Measurements from ENCODE around the gene RSAD2. TPM values are rescaled to one million over a fixed set of nuclear protein-coding genes. Genes with fewer than 3 reads are reported as not detected.

RSAD2 gene
- total and polyA plus RNA-seq, 7 donors, result 0.95 to 3.1 (median 2.3) TPM

DNA sequence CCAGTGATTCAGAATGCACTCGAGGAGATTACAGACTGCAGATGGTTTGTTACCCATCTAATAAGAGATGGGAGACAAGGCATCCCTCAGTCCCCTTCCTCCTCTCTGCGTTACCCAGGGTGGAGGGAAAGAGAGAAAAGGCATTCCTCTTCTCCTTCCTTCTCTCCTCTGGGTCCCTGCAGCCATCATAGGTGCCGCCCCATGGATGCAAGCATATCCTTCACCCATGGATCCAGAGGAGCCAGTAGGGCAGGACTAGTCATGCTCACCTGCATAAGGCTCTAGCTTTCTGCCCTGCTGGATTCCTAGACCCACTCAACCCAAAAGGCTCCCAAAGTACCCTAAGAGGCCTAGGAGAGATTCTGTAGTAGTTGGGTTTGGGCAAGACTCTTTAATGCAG, 32.3 kb upstream of the RSAD2 start:
- TF ChIP-seq, protein P1, sequence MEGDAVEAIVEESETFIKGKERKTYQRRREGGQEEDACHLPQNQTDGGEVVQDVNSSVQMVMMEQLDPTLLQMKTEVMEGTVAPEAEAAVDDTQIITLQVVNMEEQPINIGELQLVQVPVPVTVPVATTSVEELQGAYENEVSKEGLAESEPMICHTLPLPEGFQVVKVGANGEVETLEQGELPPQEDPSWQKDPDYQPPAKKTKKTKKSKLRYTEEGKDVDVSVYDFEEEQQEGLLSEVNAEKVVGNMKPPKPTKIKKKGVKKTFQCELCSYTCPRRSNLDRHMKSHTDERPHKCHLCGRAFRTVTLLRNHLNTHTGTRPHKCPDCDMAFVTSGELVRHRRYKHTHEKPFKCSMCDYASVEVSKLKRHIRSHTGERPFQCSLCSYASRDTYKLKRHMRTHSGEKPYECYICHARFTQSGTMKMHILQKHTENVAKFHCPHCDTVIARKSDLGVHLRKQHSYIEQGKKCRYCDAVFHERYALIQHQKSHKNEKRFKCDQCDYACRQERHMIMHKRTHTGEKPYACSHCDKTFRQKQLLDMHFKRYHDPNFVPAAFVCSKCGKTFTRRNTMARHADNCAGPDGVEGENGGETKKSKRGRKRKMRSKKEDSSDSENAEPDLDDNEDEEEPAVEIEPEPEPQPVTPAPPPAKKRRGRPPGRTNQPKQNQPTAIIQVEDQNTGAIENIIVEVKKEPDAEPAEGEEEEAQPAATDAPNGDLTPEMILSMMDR (IDR thresholded peaks at IDR 0.05), result no peak
- ATAC-seq (no peak), DNase-seq (no peak)
- H3K27me3 ChIP-seq (ENCODE audit: insufficient read depth in 3 of 3, low read length in 2 of 3), result no peaks in the 10 kb centered on the region
- H3K4me3 ChIP-seq, result no peak overlapping the region
- peaks cover 3 to 14% of the 10 kb centered on the region in 2 donors for H3K36me3 ChIP-seq (ENCODE audit: insufficient read depth in 1 of 2, low read depth in 1 of 2)
- no peaks in the 10 kb centered on the region for H3K4me1 ChIP-seq
- no peak overlapping the region for H3K27ac ChIP-seq
- WGBS, 3 donors, result 83 to 98% (median 96%) methylated on average over 2 to 3 of the region's 3 CpGs
- H3K9me3 ChIP-seq, result peaks cover 65% of the 10 kb centered on the region
- intact Hi-C loops (cut with DNase I), result no loop called here

DNA sequence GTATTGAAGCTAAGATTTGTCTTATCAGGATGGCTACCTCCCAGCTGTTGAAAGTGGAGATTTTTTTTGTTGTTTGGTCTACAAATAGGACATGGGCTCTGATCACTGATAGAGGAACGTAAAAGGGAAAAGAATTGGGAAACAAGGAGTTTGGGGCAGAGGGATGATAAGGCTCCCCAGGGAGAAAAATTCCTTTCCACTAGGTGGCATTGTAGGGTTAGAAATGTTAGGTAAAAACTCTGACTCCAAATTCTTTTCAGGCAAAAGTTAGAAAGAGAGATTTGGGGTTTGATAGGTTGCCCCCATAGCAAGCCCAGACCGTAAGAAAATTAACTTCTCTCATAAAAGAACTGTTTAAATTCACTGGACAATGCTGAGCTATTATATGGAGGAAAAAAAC, 31.7 kb upstream of the RSAD2 start:
- ATAC-seq (no peak), DNase-seq (no peak)
- WGBS, 3 donors, result 93 to 98% (median 93%) methylated on average over 2 of the region's 2 CpGs
- no peak overlapping the region for H3K4me3 ChIP-seq
- TF ChIP-seq, protein P1 (IDR thresholded peaks at IDR 0.05), result no peak
- H3K36me3 ChIP-seq (ENCODE audit: insufficient read depth in 1 of 2, low read depth in 1 of 2), result peaks cover 3 to 19% of the 10 kb centered on the region in 2 donors
- no peaks in the 10 kb centered on the region for H3K4me1 ChIP-seq
- intact Hi-C loops (cut with DNase I), result no loop called here
- H3K27ac ChIP-seq, result no peak overlapping the region
- H3K9me3 ChIP-seq, result peaks cover 65% of the 10 kb centered on the region
- no peaks in the 10 kb centered on the region for H3K27me3 ChIP-seq (ENCODE audit: insufficient read depth in 3 of 3, low read length in 2 of 3)

DNA sequence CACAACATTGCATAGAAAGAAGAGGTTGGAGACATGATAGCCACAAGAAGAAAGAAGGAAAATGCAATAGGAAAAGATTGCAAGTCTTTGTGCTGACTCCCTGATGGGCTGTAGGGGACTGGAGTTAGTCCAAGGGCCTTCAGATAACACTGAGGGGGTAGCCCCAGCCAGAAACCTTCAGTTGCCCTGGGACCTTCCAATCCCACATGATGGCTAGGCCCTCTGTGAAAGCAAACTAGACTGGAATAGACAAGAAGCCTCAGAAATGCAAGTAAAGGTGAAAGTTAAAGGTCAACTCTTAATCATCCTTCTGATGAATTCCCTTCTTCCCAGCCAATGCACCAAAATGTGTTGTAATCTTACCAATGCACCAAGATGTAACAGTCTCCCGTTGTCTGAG, 31.0 kb upstream of the RSAD2 start:
- ATAC-seq, result no peak
- H3K9me3 ChIP-seq, result peaks cover 65% of the 10 kb centered on the region
- intact Hi-C loops (cut with DNase I), result no loop called here

DNA sequence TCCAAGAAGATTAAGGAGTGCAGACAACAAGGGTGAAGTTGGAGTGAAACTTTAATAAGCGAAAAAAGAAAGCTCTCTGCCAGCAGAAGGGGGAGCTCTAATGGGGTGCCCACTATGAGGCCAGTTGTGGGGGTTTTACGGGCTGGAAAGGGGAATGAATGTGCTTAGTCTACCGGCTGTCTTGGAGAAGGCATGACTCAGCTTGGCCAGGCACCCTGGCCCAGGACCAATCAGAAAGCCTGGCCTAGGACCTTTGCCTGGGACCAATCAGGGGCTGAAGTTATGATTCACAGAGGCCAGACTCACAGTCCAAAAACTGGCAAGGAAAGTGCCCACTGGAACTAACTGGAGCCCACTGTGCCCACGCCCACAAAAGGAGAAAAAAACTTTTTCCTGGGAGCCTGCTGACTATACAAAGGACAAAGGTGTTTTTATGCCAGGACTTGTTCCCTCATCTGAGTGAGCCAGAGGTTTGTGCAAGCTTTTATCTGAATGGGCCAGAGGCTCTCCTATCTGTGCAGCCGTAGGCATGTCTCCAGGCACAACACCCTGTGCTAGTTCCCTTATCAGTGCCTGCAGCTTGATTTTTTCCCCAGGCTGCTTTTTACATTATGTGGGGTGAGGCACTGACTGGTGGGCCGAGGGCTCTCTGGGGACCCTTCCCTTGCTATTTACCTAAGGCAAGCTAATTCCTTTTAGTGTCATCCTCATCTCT, 30.5 kb upstream of the RSAD2 start:
- Histone ChIP-seq H3K4me1 (no peaks in the 10 kb centered on the region), H3K36me3 (ENCODE audit: insufficient read depth in 1 of 2, low read depth in 1 of 2) (peaks cover 3 to 22% of the 10 kb centered on the region in 2 donors), H3K27me3 (ENCODE audit: insufficient read depth in 3 of 3, low read length in 2 of 3) (no peaks in the 10 kb centered on the region), H3K27ac (no peak overlapping the region), H3K4me3 (no peak overlapping the region), H3K9me3 (peaks cover 62% of the 10 kb centered on the region)
- intact Hi-C loops (cut with DNase I), result no loop called here
- 84 to 89% (median 86%) methylated on average over 6 of the region's 6 CpGs for WGBS, 3 donors
- ATAC-seq (no peak), DNase-seq (no peak)
- TF ChIP-seq, protein P1 (IDR thresholded peaks at IDR 0.05), result no peak

More for the DNA sequence above, 31.0 kb upstream of the RSAD2 start:
- Histone ChIP-seq H3K27me3 (ENCODE audit: insufficient read depth in 3 of 3, low read length in 2 of 3) (no peaks in the 10 kb centered on the region), H3K36me3 (ENCODE audit: insufficient read depth in 1 of 2, low read depth in 1 of 2) (peaks cover 3 to 22% of the 10 kb centered on the region in 2 donors), H3K27ac (no peak overlapping the region), H3K4me3 (no peak overlapping the region), H3K4me1 (no peaks in the 10 kb centered on the region)
- 56 to 89% (median 79%) methylated on average over 1 of the region's 1 CpG for WGBS, 3 donors
- TF ChIP-seq, protein P1 (IDR thresholded peaks at IDR 0.05), result no peak
- no peak for DNase-seq

DNA sequence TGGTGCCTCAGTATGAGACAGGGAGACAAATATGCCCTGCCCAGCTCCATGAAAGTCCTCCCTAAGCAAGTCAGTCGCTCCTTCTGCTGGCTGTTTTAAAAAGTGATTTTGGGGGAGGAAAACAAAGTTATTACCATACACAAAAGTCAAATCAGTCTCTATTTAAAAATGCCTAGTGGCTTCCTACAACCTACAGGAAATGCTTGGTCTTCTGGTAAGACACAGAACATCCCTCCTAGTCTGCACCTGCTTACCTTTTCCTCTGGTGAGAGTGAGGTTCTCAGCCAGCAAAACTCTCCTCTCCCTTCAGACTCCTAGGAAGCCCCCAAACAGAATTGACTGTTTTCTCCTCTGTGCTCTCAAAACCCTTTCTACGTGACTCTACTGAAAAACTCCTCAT, 25.4 kb upstream of the RSAD2 start:
- Histone ChIP-seq H3K9me3 (peaks cover 20% of the 10 kb centered on the region), H3K4me1 (no peaks in the 10 kb centered on the region), H3K27ac (no peak overlapping the region), H3K27me3 (ENCODE audit: insufficient read depth in 3 of 3, low read length in 2 of 3) (no peaks in the 10 kb centered on the region), H3K4me3 (no peak overlapping the region), H3K36me3 (ENCODE audit: insufficient read depth in 1 of 2, low read depth in 1 of 2) (peaks cover 3 to 22% of the 10 kb centered on the region in 2 donors)
- TF ChIP-seq, protein P1 (IDR thresholded peaks at IDR 0.05), result no peak
- ATAC-seq, result no peak
- DNase-seq, result no peak
- 92 to 95% (median 92%) methylated on average over 2 of the region's 2 CpGs for WGBS, 3 donors
- intact Hi-C loops (cut with DNase I), result no loop called here

Measured in psoas muscle (tissue), 8 donors.